Activated naive CD8-positive, alpha-beta T cell treated with anti-CD3 and anti-CD28 coated beads, Interleukin-2, amount 50 U/mL, for 16 hours (primary cell): ENCODE measurements around the gene PRSS33.

Experiments
- DNase-seq: peaks from one replicate; pipeline ENCODE4 v3.0.0-alpha.2; 2020; ENCODE audit warnings: low read depth, low spot score

The PRSS33 gene

GRCh38 chr16:2799205-2799858 is 12.0 kb upstream of the PRSS33 start:
- DNase-seq: no peak

GRCh38 chr16:2798723-2799204 is 11.4 kb upstream of the PRSS33 start:
- DNase-seq: no peak

- DNase-seq: no peak
These were observed 8.2 kb upstream of the PRSS33 start for GRCh38 chr16:2795395-2796143.

- no peak for DNase-seq
These were observed 5.6 kb upstream of the PRSS33 start for GRCh38 chr16:2792940-2793339.

GRCh38 chr16:2791174-2791573 is 3.8 kb upstream of the PRSS33 start:
- DNase-seq: no peak

GRCh38 chr16:2790631-2791030 is 3.3 kb upstream of the PRSS33 start:
- DNase-seq: no peak

- DNase-seq: no peak
These were observed 601 bp upstream of the PRSS33 start for GRCh38 chr16:2787961-2788360.

- no peak for DNase-seq
These were observed 571 bp downstream of the PRSS33 start for GRCh38 chr16:2786826-2787151.

GRCh38 chr16:2786061-2786825 is 1.1 kb downstream of the PRSS33 start:
- no peak for DNase-seq

- no peak for DNase-seq
These were observed 2.0 kb downstream of the PRSS33 start for GRCh38 chr16:2785101-2785991.

- DNase-seq: no peak
These were observed 2.8 kb downstream of the PRSS33 start for GRCh38 chr16:2784358-2785100.

- DNase-seq: no peak
These were observed 3.6 kb downstream of the PRSS33 start for GRCh38 chr16:2783581-2784357.

GRCh38 chr16:2782583-2783351 is 4.6 kb downstream of the PRSS33 start:
- DNase-seq: no peak

- no peak for DNase-seq
These were observed 7.1 kb downstream of the PRSS33 start for GRCh38 chr16:2779978-2780898.

- DNase-seq: no peak
These were observed 8.0 kb downstream of the PRSS33 start for GRCh38 chr16:2779151-2779920.

- no peak for DNase-seq
These were observed 8.8 kb downstream of the PRSS33 start for GRCh38 chr16:2778630-2778958.

GRCh38 chr16:2777903-2778629 is 9.3 kb downstream of the PRSS33 start:
- no peak for DNase-seq
